Cerebellar cortex (tissue), 1 donor: ENCODE data around the gene ZNF622.
A peak's percentile ranks its signal among the peaks of the same experiment; 100 is the strongest.
"Not testable (repeated sequence)": the region's sequence is repeated elsewhere in the genome, so short reads cannot be mapped to it uniquely, and the experiment has no call there.

Experiments
- DNase-seq: peaks from one replicate; pipeline ENCODE4 v3.0.0-alpha.2; 2015; ENCODE audit warnings: low spot score

ZNF622 gene

DNA sequence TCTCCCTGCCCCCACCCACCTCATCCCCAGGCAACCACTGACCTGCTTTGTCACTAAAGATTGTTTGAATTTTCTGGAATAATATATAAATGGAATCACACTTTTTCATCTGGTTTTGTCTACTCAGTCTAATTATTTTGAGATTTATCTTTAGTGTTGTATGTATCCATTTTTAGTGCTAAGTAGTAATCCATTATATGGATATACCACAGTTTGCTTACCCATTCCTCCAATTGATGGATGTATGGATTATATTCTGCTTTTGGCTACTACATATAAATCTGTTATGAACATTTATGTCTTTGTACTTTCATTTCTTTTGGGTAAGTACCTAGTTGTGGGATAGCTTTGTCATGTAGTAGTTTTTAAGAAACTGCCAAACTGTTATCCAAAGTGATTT lies 14.5 kb upstream of the ZNF622 start:
- DNase-seq, result no peak

DNA sequence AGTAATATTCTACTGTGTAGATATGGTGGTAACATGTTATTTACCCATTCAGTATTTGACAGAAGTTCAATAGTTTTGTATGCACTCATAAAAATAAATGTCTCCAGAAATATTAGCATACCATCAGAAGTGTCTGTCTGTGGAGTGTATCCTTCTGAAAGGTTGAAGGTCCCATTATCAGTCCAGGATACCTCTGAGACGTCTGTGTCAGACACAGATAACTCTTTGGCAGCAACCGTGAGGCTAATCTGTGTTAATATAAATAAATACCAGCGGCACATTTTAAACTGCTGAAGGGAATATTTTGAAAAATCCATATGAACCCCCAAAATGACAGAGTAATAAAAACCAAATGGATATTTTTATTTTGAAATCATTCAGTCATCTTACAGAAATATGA lies 11.9 kb upstream of the ZNF622 start:
- DNase-seq, result no peak

DNA sequence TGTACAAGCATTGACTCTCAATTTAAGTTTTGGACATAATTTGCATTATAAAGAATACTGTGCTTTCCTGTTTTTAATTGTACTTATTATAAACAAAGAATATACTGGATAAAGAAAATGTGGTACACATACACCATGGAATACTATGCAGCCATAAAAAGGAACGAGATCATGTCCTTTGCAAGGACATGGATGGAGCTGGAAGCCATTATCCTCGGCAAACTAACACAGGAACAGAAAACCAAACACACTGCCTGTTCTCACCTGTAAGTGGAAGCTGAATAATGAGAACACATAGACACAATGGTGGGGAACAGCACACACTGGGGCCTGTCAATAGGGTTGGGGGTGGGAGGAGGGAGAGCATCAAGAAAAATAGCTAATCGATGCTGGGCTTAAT lies 10.8 kb upstream of the ZNF622 start:
- not testable (repeated sequence) for DNase-seq

DNA sequence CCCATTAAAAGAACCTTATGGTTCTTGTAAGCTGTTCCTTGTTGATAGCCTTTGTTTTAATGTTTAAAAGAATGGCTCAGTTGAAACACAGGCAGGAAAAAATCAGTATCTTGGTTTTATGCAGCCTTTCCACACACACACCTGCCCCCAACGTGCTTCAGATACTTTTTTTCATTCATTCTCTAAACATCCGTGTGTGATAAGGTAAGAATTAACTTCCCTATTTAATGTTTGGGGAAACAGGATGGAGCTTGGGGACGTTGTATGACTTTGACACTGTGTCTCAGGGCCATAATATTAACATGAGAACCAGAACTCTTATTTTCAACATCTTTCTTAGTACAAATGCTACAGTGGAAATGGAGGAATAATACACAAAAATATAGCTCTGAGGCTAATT lies 5.8 kb upstream of the ZNF622 start:
- DNase-seq, result no peak

DNA sequence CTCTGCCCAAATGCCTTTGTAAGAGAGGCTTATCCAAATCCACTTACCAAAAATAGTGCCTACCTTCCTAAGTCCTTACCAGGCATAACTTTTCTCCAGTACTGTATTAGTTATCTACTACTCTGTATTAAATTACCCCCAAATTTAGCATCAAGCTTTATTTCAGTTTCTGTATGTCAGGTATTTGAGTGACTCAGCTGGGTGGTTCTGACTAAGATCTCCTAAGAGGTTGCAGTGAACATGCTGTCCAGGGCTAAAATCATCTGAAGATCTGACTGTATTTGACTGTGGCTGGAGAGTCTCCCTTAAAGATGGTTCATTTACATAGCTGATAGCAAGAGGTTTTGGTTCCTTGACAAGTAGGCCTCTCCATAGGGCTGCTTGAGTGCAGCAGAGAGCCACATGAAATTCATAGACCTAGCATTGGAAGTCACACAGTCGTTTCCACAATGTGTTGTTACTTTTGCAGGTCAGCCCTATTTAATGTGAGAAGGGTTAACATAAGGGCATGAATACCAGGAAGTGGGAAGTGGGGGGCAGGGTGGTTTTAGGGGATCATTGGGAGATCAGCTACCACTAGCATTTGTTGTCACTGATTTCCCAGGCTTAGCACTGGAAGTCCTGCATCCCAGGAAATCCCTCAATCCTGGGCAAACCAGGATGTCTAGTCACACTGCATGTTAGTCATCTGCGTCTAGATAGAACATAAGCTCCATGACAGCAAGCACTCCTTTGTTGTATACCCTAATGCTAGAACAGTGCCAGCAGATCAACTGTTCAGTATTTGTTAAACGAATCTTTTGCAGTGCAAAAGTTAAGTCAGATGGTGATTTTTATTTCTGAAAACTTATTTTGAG lies 2.0 kb upstream of the ZNF622 start:
- DNase-seq, result no peak

DNA sequence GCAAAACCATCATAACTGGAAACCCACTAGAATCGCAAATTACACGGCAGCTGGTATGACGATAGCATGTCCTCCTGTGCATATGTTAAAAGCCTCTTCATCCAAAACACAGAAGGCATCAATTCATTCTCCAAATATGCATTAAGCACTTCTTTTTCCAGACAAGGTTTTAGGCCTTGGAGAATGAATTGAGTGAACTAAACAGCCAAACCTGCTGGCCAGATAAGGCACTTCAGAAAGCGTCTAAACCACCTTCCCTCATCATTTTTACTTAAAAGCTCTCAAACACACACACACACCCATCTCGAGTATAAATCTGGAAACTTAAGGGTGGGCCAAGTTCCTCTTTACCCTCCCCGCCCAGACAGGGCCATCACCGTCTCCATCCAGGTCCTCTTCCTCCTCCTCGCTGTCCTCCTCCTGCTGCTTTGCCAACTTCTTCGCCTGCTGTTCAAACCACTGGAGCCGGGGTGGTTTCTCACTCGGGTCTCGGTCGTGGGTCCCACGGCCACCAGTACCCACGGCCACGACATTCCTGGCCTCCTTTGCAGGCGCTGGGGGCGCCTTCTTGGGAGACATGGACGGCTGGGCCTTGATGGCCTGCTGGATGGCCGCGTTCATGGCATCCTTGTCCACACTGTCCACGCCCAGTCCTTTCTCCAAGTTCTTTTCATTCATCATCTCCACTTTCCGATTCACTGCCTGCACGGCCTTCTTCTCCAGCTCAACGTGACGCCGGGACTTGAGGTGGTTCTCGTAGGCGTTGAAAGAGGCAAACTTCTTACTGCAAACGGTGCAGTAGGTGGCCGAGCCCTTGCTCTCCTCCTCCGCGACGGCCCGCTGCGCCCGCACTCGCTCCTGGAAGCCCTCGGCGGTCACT lies 696 bp downstream of the ZNF622 start:
- no peak for DNase-seq

DNA sequence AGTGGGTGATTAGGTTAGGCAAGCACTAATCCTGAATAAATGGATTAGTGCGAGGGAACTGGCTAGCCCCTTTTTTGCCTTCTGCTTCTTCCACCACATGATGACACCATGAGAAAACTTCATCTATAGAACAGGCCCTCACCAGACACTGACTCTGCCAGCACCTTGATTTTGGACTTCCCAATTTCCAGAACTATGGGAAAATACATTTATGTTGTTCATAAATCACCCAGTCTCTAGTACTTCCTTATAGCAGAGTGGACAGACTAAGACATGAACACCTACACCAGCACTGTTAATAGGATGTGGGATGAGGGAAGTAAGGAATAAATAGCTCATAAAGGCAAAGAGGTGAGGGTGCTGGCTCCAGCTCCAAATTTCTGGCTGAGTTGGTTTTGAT lies 1.4 kb downstream of the ZNF622 start:
- no peak for DNase-seq

DNA sequence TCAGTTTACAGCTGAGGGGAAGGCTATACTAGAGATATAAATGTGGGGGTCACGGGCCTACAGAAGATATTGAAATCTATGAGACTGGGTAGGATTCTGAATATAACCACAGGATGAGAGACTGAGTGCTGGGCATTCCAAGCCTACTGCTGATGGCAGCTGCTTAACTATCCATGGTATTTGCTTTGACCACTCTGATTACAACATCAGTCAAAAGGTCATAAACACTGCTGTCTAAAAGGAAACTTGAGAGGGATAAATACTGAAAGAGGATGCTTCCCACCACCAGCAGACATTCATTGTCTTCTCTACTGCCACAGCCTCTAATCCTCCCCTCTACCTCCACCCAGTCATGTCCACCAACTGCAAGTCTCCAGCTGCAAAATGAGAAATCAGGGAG lies 3.8 kb downstream of the ZNF622 start:
- no peak for DNase-seq

DNA sequence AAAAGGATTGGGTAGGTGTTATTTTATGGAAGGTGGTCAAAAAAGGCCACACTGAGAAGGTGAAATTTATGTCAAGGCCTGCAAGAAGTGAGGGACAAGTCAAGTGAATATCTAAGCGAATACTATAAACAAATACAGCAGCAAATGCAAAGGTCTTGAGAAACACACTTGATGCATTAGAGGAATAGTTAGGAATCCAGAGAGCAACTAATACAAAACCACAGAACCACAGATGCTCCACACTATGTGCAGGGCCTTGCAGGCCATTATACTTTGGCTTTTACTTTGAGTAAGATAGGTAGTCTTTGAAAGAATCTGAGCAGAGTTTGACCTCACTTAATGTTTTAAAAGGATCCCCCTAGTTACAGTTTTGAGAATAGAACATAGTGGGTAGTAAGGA lies 4.6 kb downstream of the ZNF622 start:
- no peak for DNase-seq

DNA sequence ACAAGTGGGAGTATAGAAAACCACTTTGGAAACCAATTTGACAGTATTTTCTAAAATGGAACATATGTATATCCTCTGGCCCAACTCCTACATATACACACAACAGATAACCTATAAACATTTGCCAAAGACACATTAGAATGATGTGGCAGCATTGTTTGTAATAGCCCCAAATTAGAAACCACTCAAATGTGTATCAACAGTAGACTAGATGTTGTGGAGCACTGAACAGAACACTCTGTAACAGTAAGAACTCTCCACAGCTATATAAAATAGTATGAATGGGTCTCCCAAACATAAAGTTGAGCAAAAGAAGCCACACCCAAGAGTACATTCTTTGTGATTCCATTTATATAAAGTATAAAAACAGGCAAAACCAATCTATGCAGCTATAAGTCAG lies 6.1 kb downstream of the ZNF622 start:
- DNase-seq, result no peak

DNA sequence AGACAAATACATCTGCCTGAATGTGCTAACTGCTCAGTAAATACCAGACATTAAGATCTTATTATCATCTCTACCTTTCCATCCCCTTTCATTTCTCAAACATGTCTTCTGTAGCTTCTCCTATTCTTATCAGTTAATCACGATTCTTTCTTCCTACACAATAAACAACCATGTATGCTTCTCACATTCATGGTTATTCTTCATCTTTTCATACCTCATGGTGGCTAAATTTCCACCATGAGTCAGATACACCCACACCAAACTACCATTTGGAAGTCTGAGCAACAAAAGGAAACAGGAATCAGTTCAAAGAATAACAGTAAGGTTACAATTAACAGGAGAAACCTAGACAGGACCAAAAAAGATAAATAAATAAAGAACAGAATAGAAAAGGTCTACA lies 7.7 kb downstream of the ZNF622 start:
- DNase-seq, result no peak

DNA sequence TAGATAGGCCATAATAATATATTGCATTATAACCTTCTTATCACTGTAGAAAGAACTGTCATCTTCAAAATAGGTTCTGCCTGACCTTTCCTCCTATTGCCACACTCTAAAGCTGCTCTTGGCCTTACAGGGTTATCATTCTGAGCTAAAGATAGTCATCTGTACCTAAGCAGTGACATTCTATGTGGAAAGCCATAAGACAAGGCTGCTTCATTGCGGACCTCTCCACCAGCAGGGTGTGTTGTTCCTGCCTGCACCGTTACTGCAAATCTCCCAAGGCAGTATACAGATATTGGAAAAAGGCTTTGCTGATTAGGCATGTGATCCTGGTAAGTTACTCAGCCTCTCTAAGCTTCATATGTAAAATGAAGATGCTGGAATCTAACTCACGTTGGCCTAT lies 8.1 kb downstream of the ZNF622 start:
- DNase-seq, result peak; percentile 23

DNA sequence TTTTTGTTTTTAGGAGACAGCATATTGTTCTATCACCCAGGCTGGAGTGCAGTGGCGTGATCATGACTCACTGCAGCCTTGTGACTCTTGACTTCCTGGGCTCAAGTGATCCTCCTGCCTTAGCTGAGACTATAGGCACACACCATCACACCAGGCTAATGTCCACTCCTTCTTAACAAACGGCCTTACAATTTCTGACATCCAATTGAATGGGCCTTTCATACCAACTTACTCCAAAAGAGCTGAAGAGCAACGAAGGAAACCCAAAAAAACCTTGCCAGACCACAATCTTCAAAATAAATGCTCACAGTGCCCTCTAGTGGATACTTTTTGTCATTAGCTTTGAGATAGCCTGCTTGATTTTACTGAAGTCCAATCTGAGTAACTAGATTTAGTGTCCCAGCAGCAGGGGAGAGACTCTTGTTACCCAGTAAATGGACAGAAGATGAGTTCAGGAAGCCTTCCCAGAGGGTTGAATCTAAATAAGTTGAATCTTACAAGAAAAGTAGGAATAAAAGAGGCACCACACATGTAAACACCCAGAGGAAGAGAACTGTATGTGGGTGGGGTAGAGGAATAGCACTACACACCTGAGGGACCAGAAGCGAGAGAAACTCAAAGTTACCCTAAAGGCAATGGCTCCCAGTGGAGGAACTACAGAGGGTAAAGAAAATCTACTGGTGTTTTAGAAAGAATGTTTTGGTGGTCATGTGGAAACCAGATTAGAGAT lies 9.3 kb downstream of the ZNF622 start:
- DNase-seq, result peak; percentile 86

DNA sequence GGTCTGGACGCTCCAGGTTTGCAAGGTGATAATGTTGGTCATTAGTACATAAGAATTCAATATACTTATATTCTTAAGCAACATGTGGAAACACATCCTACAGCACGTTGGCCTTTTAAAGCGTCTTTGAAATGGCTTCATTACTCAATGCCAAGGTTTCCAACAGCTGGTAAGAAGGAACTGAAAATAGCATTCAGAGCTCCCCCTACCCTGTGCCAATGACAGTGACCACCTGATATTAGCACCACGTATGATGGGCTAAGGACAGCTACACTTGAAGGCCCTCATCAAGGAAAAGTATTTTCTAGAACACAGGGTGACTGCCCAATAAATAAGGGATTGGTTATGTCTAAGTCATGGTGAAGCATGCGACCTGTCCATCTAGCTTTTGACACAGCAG lies 9.9 kb downstream of the ZNF622 start:
- DNase-seq, result no peak

DNA sequence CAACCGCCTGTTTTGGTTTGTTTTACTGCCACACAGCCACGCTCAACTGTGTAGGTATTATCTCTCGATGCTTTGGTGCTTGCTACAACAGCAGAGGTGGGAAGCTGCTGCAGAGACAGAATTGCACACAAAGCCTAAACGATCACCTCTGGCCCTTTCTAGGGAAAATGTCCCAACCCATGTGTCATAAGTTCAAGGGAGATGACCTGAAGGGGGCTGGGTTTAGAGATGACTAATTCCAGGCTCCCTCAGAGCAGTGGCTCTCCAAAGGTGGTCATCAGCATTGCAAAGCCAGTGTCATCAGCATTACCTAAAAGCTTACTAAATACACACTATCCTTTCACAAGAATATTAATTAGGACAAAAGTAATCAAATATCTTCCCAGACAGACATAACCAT lies 10.9 kb downstream of the ZNF622 start:
- no peak for DNase-seq

DNA sequence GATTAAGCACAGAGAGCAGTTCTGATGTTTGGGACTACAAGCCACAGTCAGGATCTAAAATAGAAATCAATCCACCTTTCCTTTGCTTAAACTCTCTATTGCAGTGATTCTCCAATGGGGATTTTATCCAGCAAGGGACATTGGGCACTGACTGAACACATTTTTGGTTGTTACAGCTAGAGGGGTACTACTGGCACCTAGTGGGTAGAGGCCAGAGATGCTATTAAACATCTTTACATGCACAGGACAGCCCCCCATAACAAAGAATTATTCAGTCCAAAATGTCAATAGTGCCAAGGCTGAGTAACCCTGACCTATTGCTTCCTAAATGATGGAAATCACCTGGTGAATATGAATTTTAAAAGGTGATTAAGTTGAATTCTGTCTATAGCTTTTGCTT lies 12.0 kb downstream of the ZNF622 start:
- no peak for DNase-seq

DNA sequence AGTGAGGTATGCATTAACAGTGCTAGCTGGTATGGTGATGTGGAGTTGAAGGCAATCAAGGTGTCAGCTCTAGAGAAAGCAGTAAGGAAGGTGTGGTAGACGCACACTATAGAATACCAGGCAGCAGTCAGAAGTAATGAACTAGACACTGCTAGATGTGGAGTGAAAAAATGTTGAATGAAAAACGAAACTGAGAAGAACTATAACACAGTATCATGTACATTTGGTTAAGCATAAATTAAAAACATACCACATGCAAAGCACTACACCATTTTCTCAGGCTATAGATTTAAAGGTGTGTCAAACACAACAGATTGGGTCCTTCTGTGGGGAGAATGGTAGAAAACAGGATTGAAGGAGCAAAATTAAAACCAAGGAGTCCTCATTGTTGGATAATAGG lies 15.4 kb downstream of the ZNF622 start:
- no peak for DNase-seq

DNA sequence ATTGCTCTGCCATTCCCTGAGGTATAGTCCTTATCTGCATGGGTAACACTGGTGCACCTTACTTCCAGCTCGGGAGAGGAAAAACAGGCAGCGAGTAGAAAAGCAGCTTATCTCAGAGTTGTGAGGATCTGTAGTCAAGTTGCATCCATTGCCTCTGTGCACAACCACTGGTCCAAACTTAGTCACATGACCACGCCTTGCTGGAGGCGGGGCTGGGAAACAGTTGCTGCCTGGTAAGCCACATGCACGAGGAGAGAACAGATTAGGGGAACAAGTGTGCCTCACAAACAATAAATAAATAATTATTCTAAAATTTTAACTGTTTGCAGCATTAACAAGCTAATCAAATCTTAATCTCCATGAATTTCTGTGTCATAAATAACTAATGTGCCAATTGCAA lies 18.6 kb downstream of the ZNF622 start:
- DNase-seq, result no peak

DNA sequence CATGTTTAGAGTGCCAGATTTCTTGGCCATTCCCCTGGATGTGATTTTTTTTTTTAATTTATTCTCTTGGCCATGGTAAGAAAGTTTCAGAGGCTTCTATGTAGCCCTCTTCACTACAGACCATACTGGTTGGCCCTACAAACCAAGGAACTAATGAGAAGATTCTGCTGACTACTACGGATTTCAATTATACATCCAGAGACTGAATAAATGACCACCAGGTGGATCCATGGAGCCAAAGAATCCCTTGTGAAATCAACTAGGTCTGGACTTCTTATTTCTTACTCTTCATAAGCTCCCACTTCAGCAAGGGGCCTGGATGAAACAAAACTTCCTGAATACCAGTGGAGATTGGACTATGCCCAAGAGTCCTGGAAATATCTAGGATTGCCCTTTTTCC lies 27.6 kb downstream of the ZNF622 start:
- DNase-seq, result no peak

DNA sequence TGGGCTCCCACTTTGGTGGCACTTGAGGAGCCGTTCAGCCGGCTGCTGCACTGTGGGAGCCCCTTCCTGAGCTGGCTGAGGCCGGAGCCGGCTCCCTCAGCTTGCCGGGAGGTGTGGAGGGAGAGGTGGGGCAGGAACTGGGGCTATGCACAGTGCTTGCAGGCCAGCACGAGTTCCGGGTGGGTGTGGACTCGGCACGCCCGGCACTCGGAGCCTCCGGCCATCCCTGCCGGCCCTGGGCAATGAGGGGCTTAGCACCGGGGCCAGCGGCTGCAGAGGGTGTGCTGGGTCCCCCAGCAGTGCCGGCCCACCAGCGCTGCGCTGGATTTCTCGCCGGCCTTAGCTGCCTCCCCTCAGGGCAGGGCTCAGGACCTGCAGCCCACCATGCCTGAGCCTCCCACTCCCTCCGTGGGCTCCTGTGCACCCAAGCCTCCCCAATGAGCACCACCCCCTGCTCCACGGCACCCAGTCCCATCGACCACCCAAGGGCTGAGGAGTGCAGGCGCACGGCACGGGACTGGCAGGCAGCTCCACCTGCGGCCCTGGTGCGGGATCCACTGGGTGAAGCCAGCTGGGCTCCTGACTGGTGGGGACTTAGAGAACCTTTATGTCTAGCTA lies 29.4 kb downstream of the ZNF622 start:
- not testable (repeated sequence) for DNase-seq

DNA sequence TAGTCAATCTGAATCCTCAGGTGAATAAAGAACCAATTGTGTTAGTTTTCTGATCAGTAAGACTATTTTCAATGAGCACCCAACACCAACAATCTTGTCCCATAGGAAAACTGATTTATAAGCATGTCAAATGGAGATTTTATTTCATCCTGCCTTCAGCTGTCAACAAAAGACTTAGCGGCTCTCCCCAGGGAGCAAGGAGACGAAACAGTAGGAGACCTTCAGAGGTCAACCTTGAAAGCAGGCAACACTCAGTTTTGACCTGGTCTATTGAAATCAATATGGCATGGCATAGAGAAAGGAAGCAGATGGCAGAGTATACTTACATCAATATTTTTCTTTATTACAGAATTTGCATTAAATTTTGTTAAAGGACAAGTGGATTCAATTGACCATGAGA lies 34.1 kb downstream of the ZNF622 start:
- DNase-seq, result no peak
